ENCODE data around the gene HDGFL3.

- TF ChIP-seq RFX5 (IDR thresholded peaks at IDR 0.05; ENCODE audit: low read depth, low read length) (no peak), EZH2 (IDR thresholded peaks at IDR 0.05; ENCODE audit: borderline replicate concordance, control insufficient read depth, low read depth, low read length) (no peak), RAD51 (IDR thresholded peaks at IDR 0.05) (no peak), USF2 (IDR thresholded peaks at IDR 0.05; ENCODE audit: borderline replicate concordance, low read depth, low read length) (no peak), ESRRA (IDR thresholded peaks at IDR 0.05; ENCODE audit: low read length) (no peak), MYC (IDR thresholded peaks at IDR 0.05; ENCODE audit: insufficient read depth, insufficient read length, insufficient replicate concordance, low read length, severe bottlenecking) (no peak), CTCF (IDR thresholded peaks at IDR 0.05 in 2 of 3, conservative IDR thresholded peaks at IDR 0.05 in 1 of 3; ENCODE audit: control insufficient read depth in 2 of 3, extremely low read depth in 1 of 3, insufficient read depth in 1 of 3, low read depth in 3 of 3, low read length in 3 of 3) (no peak), SUZ12 (IDR thresholded peaks at IDR 0.05; ENCODE audit: unreplicated experiment) (no peak), POLR2A (IDR thresholded peaks at IDR 0.05; ENCODE audit: low read depth, low read length) (no peak), POLR2AphosphoS5 (IDR thresholded peaks at IDR 0.05; ENCODE audit: low read length) (no peak)
These were observed 109.5 kb downstream of the HDGFL3 start for GRCh38 chr15:83098079-83098478.
